ENCODE measurements around the gene ELMO1.

The ELMO1 gene
- total RNA-seq: 106 to 146 (median 110) reads per million in 3 donors

GRCh38 chr7:37448636-37449361 lies at the start of gene ELMO1:
ELMO1 (minus strand) TSS chr7:37448864; CDS start chr7:37342690, 106,174 bp downstream.
- DNase-seq: peak; percentile 62 to 69 (median 67)
- Histone ChIP-seq H3K4me1 (ENCODE audit: control insufficient read depth, insufficient read depth, low read length, poor library complexity, severe bottlenecking) (peaks cover 9% of the 10 kb centered on the region), H3K27ac (ENCODE audit: insufficient read depth, low read length, poor library complexity, severe bottlenecking) (peak within 1 kb of the TSS; percentile 93), H3K36me3 (ENCODE audit: control insufficient read depth, insufficient read depth, low read length) (no peaks in the 10 kb centered on the region), H3K9me3 (ENCODE audit: control insufficient read depth, low read length) (no peaks in the 10 kb centered on the region), H3K4me3 (ENCODE audit: insufficient read depth, low read depth, low read length, poor library complexity, severe bottlenecking) (peak within 1 kb of the TSS; percentile 93), H3K27me3 (replicated peaks; ENCODE audit: control insufficient read depth, insufficient read depth, low read length, poor library complexity, severe bottlenecking) (no peaks in the 10 kb centered on the region)

- Histone ChIP-seq H3K27ac (ENCODE audit: insufficient read depth, low read length, poor library complexity, severe bottlenecking) (no peak overlapping the region), H3K36me3 (ENCODE audit: control insufficient read depth, insufficient read depth, low read length) (no peaks in the 10 kb centered on the region), H3K4me3 (ENCODE audit: insufficient read depth, low read depth, low read length, poor library complexity, severe bottlenecking) (no peak overlapping the region), H3K9me3 (ENCODE audit: control insufficient read depth, low read length) (no peaks in the 10 kb centered on the region), H3K4me1 (ENCODE audit: control insufficient read depth, insufficient read depth, low read length, poor library complexity, severe bottlenecking) (no peaks in the 10 kb centered on the region), H3K27me3 (replicated peaks; ENCODE audit: control insufficient read depth, insufficient read depth, low read length, poor library complexity, severe bottlenecking) (no peaks in the 10 kb centered on the region)
- DNase-seq: no peak
Observed at GRCh38 chr7:37497576-37497975, 48.9 kb upstream of the ELMO1 start.

GRCh38 chr7:37495574-37496184 lies 47.0 kb upstream of the ELMO1 start:
- no peak overlapping the region for H3K27ac ChIP-seq (ENCODE audit: insufficient read depth, low read length, poor library complexity, severe bottlenecking)
- no peaks in the 10 kb centered on the region for H3K4me1 ChIP-seq (ENCODE audit: control insufficient read depth, insufficient read depth, low read length, poor library complexity, severe bottlenecking)
- no peaks in the 10 kb centered on the region for H3K27me3 ChIP-seq (replicated peaks; ENCODE audit: control insufficient read depth, insufficient read depth, low read length, poor library complexity, severe bottlenecking)
- no peaks in the 10 kb centered on the region for H3K9me3 ChIP-seq (ENCODE audit: control insufficient read depth, low read length)
- no peaks in the 10 kb centered on the region for H3K36me3 ChIP-seq (ENCODE audit: control insufficient read depth, insufficient read depth, low read length)
- no peak overlapping the region for H3K4me3 ChIP-seq (ENCODE audit: insufficient read depth, low read depth, low read length, poor library complexity, severe bottlenecking)
- no peak for DNase-seq

GRCh38 chr7:37494926-37495325 lies 46.3 kb upstream of the ELMO1 start:
- Histone ChIP-seq H3K27ac (ENCODE audit: insufficient read depth, low read length, poor library complexity, severe bottlenecking) (no peak overlapping the region), H3K27me3 (replicated peaks; ENCODE audit: control insufficient read depth, insufficient read depth, low read length, poor library complexity, severe bottlenecking) (no peaks in the 10 kb centered on the region), H3K4me1 (ENCODE audit: control insufficient read depth, insufficient read depth, low read length, poor library complexity, severe bottlenecking) (no peaks in the 10 kb centered on the region), H3K36me3 (ENCODE audit: control insufficient read depth, insufficient read depth, low read length) (no peaks in the 10 kb centered on the region), H3K4me3 (ENCODE audit: insufficient read depth, low read depth, low read length, poor library complexity, severe bottlenecking) (no peak overlapping the region), H3K9me3 (ENCODE audit: control insufficient read depth, low read length) (no peaks in the 10 kb centered on the region)
- DNase-seq: no peak

GRCh38 chr7:37493810-37494209 lies 45.1 kb upstream of the ELMO1 start:
- Histone ChIP-seq H3K9me3 (ENCODE audit: control insufficient read depth, low read length) (no peaks in the 10 kb centered on the region), H3K36me3 (ENCODE audit: control insufficient read depth, insufficient read depth, low read length) (no peaks in the 10 kb centered on the region), H3K4me3 (ENCODE audit: insufficient read depth, low read depth, low read length, poor library complexity, severe bottlenecking) (no peak overlapping the region), H3K4me1 (ENCODE audit: control insufficient read depth, insufficient read depth, low read length, poor library complexity, severe bottlenecking) (no peaks in the 10 kb centered on the region), H3K27ac (ENCODE audit: insufficient read depth, low read length, poor library complexity, severe bottlenecking) (no peak overlapping the region), H3K27me3 (replicated peaks; ENCODE audit: control insufficient read depth, insufficient read depth, low read length, poor library complexity, severe bottlenecking) (no peaks in the 10 kb centered on the region)
- no peak for DNase-seq

GRCh38 chr7:37493123-37493522 lies 44.5 kb upstream of the ELMO1 start:
- DNase-seq: no peak
- Histone ChIP-seq H3K4me1 (ENCODE audit: control insufficient read depth, insufficient read depth, low read length, poor library complexity, severe bottlenecking) (no peaks in the 10 kb centered on the region), H3K9me3 (ENCODE audit: control insufficient read depth, low read length) (no peaks in the 10 kb centered on the region), H3K36me3 (ENCODE audit: control insufficient read depth, insufficient read depth, low read length) (no peaks in the 10 kb centered on the region), H3K4me3 (ENCODE audit: insufficient read depth, low read depth, low read length, poor library complexity, severe bottlenecking) (no peak overlapping the region), H3K27me3 (replicated peaks; ENCODE audit: control insufficient read depth, insufficient read depth, low read length, poor library complexity, severe bottlenecking) (no peaks in the 10 kb centered on the region), H3K27ac (ENCODE audit: insufficient read depth, low read length, poor library complexity, severe bottlenecking) (no peak overlapping the region)

GRCh38 chr7:37491919-37492694 lies 43.4 kb upstream of the ELMO1 start:
- no peaks in the 10 kb centered on the region for H3K4me1 ChIP-seq (ENCODE audit: control insufficient read depth, insufficient read depth, low read length, poor library complexity, severe bottlenecking)
- no peaks in the 10 kb centered on the region for H3K9me3 ChIP-seq (ENCODE audit: control insufficient read depth, low read length)
- no peak overlapping the region for H3K27ac ChIP-seq (ENCODE audit: insufficient read depth, low read length, poor library complexity, severe bottlenecking)
- no peaks in the 10 kb centered on the region for H3K27me3 ChIP-seq (replicated peaks; ENCODE audit: control insufficient read depth, insufficient read depth, low read length, poor library complexity, severe bottlenecking)
- H3K4me3 ChIP-seq (ENCODE audit: insufficient read depth, low read depth, low read length, poor library complexity, severe bottlenecking): no peak overlapping the region
- no peaks in the 10 kb centered on the region for H3K36me3 ChIP-seq (ENCODE audit: control insufficient read depth, insufficient read depth, low read length)
- DNase-seq: no peak

GRCh38 chr7:37489703-37490102 lies 41.0 kb upstream of the ELMO1 start:
- no peak overlapping the region for H3K4me3 ChIP-seq (ENCODE audit: insufficient read depth, low read depth, low read length, poor library complexity, severe bottlenecking)
- DNase-seq: no peak
- H3K27ac ChIP-seq (ENCODE audit: insufficient read depth, low read length, poor library complexity, severe bottlenecking): no peak overlapping the region
- no peaks in the 10 kb centered on the region for H3K27me3 ChIP-seq (replicated peaks; ENCODE audit: control insufficient read depth, insufficient read depth, low read length, poor library complexity, severe bottlenecking)
- no peaks in the 10 kb centered on the region for H3K9me3 ChIP-seq (ENCODE audit: control insufficient read depth, low read length)
- no peaks in the 10 kb centered on the region for H3K36me3 ChIP-seq (ENCODE audit: control insufficient read depth, insufficient read depth, low read length)
- H3K4me1 ChIP-seq (ENCODE audit: control insufficient read depth, insufficient read depth, low read length, poor library complexity, severe bottlenecking): no peaks in the 10 kb centered on the region

- no peaks in the 10 kb centered on the region for H3K27me3 ChIP-seq (replicated peaks; ENCODE audit: control insufficient read depth, insufficient read depth, low read length, poor library complexity, severe bottlenecking)
- no peaks in the 10 kb centered on the region for H3K4me1 ChIP-seq (ENCODE audit: control insufficient read depth, insufficient read depth, low read length, poor library complexity, severe bottlenecking)
- no peak overlapping the region for H3K27ac ChIP-seq (ENCODE audit: insufficient read depth, low read length, poor library complexity, severe bottlenecking)
- H3K36me3 ChIP-seq (ENCODE audit: control insufficient read depth, insufficient read depth, low read length): no peaks in the 10 kb centered on the region
- no peak for DNase-seq
- no peak overlapping the region for H3K4me3 ChIP-seq (ENCODE audit: insufficient read depth, low read depth, low read length, poor library complexity, severe bottlenecking)
- H3K9me3 ChIP-seq (ENCODE audit: control insufficient read depth, low read length): no peaks in the 10 kb centered on the region
Observed at GRCh38 chr7:37488163-37488764, 39.6 kb upstream of the ELMO1 start.

Data from effector memory CD4-positive, alpha-beta T cell (primary cell).